Motor neuron (in vitro differentiated cells): ENCODE data around the gene FARSA. TPM values are rescaled to one million over a fixed set of nuclear protein-coding genes. Genes with fewer than 3 reads are reported as not detected.
"Not testable (repeated sequence)": the region's sequence is repeated elsewhere in the genome, so short reads cannot be mapped to it uniquely, and the experiment has no call there.

Experiments used
- ATAC-seq, 8 experiments: fragments of 200-7000 bp; cut with Tn5 transposase; replicated peaks in 6 of 8; 2 replicates each; pipeline ENCODE4 v1.8.0; 2021; ENCODE audit warnings: mild to moderate bottlenecking in 8 of 8, moderate library complexity in 8 of 8
- H3K27ac ChIP-seq, 2 donors: fragments of 250-450 bp; sonication (Bioruptor Pico); 2 replicates each; pipeline ENCODE4 v1.9.0; 2021; ENCODE audit warnings: antibody characterized with exemption in 2 of 2, mild to moderate bottlenecking in 2 of 2, moderate library complexity in 1 of 2
- H3K4me1 ChIP-seq, 2 donors: fragments of 250-450 bp; sonication (Bioruptor Pico); replicated peaks in 1 of 2; 2 replicates each; pipeline ENCODE4 v1.6.1; 2021; ENCODE audit warnings: antibody characterized with exemption in 2 of 2, mild to moderate bottlenecking in 2 of 2, moderate library complexity in 1 of 2
- H3K4me3 ChIP-seq, 5 donors: fragments of 250-450 bp; sonication (Bioruptor Pico); 2 replicates each; pipeline ENCODE4 v1.9.0; 2021; ENCODE audit warnings: antibody characterized with exemption in 5 of 5, mild to moderate bottlenecking in 5 of 5, moderate library complexity in 4 of 5
- WGBS, 10 experiments: fragments of 450-650 bp; shearing (Covaris generic); methylation state at CpG; one replicate each; pipeline ENCODE4 v1.0.0; 2022; 5-methylcytosine and 5-hydroxymethylcytosine counted together
- in situ Hi-C, 9 experiments: fragments of 400-800 bp; cut with MboI; loops; one replicate each; pipeline ENCODE4 v1.15.0; 2021; ENCODE audit warnings: low sequenced_read_pairs in 9 of 9, low pct_unique_long_range_greater_than_20kb in 2 of 9; ENCODE audit not compliant: unreplicated experiment in 9 of 9
- total RNA-seq, 8 experiments: library from RNA; unstranded; fragments of 300-600 nt; gene quantifications; 2 replicates each; pipeline versions ENCODE4 v1.2.3 to v1.2.4, GENCODE V29; 2022

Gene FARSA
- total RNA-seq, 8 experiments from 2014 or later: 49.5 to 112 (median 74.9) TPM

- WGBS, 10 experiments: 10 to 100% (median 100%) methylated on average over 1 to 3 of the region's 3 CpGs; no CpG with 5 or more reads in 5 of the 10 experiments
- Histone ChIP-seq H3K4me3 (no peak overlapping the region), H3K27ac (no peak overlapping the region), H3K4me1 (no peaks in the 10 kb centered on the region)
- in situ Hi-C loops: no loop called here
- ATAC-seq: no peak
Observed at GRCh38 chr19:12921047-12921446, 12.5 kb downstream of the FARSA start.

- Histone ChIP-seq H3K4me1 (peaks cover 4 to 8% of the 10 kb centered on the region in 2 donors), H3K27ac (no peak overlapping the region), H3K4me3 (no peak overlapping the region)
- WGBS, 10 experiments: 80 to 100% (median 85%) methylated on average over 3 to 5 of the region's 14 CpGs; no CpG with 5 or more reads in 5 of the 10 experiments
- in situ Hi-C loops: no loop called here
- no peak for ATAC-seq
Observed at GRCh38 chr19:12918253-12918652, 15.3 kb downstream of the FARSA start.

GRCh38 chr19:12915860-12916259 is 17.7 kb downstream of the FARSA start:
- H3K27ac ChIP-seq, ATAC-seq, H3K4me3 ChIP-seq, in situ Hi-C loops: not testable (repeated sequence)
- WGBS, 10 experiments: 29 to 90% (median 75%) methylated on average over 1 to 2 of the region's 4 CpGs; no CpG with 5 or more reads in 7 of the 10 experiments
- H3K4me1 ChIP-seq: peaks cover 15 to 20% of the 10 kb centered on the region in 2 donors

- Histone ChIP-seq H3K4me1 (peaks cover 15 to 25% of the 10 kb centered on the region in 2 donors), H3K4me3 (no peak overlapping the region), H3K27ac (peak overlapping the region in 1 of 2 donors; percentile 61)
- ATAC-seq: peak in 2 of 8 experiments; percentile 11 to 15
- in situ Hi-C loops: no loop called here
- WGBS, 10 experiments: 20 to 100% (median 80%) methylated on average over 1 to 7 of the region's 12 CpGs; no CpG with 5 or more reads in 2 of the 10 experiments
Observed at GRCh38 chr19:12913851-12914690, 19.4 kb downstream of the FARSA start.

GRCh38 chr19:12913011-12913561 is 20.4 kb downstream of the FARSA start:
- in situ Hi-C loops: no loop called here
- Histone ChIP-seq H3K27ac (peak overlapping the region in 1 of 2 donors; percentile 61), H3K4me1 (peaks cover 17 to 33% of the 10 kb centered on the region in 2 donors), H3K4me3 (no peak overlapping the region)
- 0 to 31% (median 10%) methylated on average over 1 to 18 of the region's 22 CpGs; no CpG with 5 or more reads in 2 of the 10 experiments for WGBS, 10 experiments
- peak; percentile 80 to 89 (median 85) for ATAC-seq

- H3K4me1 ChIP-seq: peaks cover 17 to 33% of the 10 kb centered on the region in 2 donors
- peak overlapping the region in 1 of 2 donors; percentile 61 for H3K27ac ChIP-seq
- peak in 6 of 8 experiments; percentile 9 to 58 (median 50) for ATAC-seq
- 0 to 60% (median 33%) methylated on average over 1 to 4 of the region's 4 CpGs; no CpG with 5 or more reads in 1 of the 10 experiments for WGBS, 10 experiments
- in situ Hi-C loops: no loop called here
- no peak overlapping the region for H3K4me3 ChIP-seq
Observed at GRCh38 chr19:12912571-12912970, 20.9 kb downstream of the FARSA start.

GRCh38 chr19:12907166-12907565 is 26.3 kb downstream of the FARSA start:
- ATAC-seq: no peak
- 40 to 100% (median 80%) methylated on average over 1 to 2 of the region's 9 CpGs; no CpG with 5 or more reads in 5 of the 10 experiments for WGBS, 10 experiments
- Histone ChIP-seq H3K4me3 (no peak overlapping the region), H3K4me1 (peaks cover 3 to 14% of the 10 kb centered on the region in 2 donors), H3K27ac (no peak overlapping the region)
- in situ Hi-C loops: no loop called here

GRCh38 chr19:12899891-12900518 is 33.5 kb downstream of the FARSA start:
- Histone ChIP-seq H3K27ac (no peak overlapping the region), H3K4me3 (no peak overlapping the region), H3K4me1 (no peaks in the 10 kb centered on the region)
- in situ Hi-C loops: no loop called here
- 50 to 100% (median 93%) methylated on average over 1 to 6 of the region's 10 CpGs; no CpG with 5 or more reads in 3 of the 10 experiments for WGBS, 10 experiments
- ATAC-seq: peak in 1 of 8 experiments; percentile 58

- Histone ChIP-seq H3K27ac (no peak overlapping the region), H3K4me3 (no peak overlapping the region), H3K4me1 (peaks cover 2 to 5% of the 10 kb centered on the region in 2 donors)
- no peak for ATAC-seq
- 80 to 100% (median 94%) methylated on average over 1 to 7 of the region's 17 CpGs; no CpG with 5 or more reads in 6 of the 10 experiments for WGBS, 10 experiments
- in situ Hi-C loops: no loop called here
Observed at GRCh38 chr19:12896460-12896859, 37.1 kb downstream of the FARSA start.

- Histone ChIP-seq H3K4me3 (no peak overlapping the region), H3K27ac (no peak overlapping the region), H3K4me1 (peaks cover 2 to 5% of the 10 kb centered on the region in 2 donors)
- in situ Hi-C loops: no loop called here
- WGBS, 10 experiments: 83 to 100% (median 90%) methylated on average over 1 to 2 of the region's 5 CpGs; no CpG with 5 or more reads in 7 of the 10 experiments
- ATAC-seq: no peak
Observed at GRCh38 chr19:12893582-12893981, 39.9 kb downstream of the FARSA start.

- in situ Hi-C loops: no loop called here
Observed at GRCh38 chr19:12891553-12892021, 41.9 kb downstream of the FARSA start.

GRCh38 chr19:12890787-12891552 is 42.5 kb downstream of the FARSA start, which contains the start of gene GCDH:
Gene GCDH (plus strand): TSS chr19:12891160. CDS start chr19:12891305, 145 bp downstream.
- H3K27ac ChIP-seq: no peak within 1 kb of the TSS
- H3K4me3 ChIP-seq: peak within 1 kb of the TSS; percentile 78 to 87 (median 85)
- ATAC-seq: peak; percentile 95 to 98 (median 97)
- WGBS, 10 experiments: 0 to 2% (median 0%) methylated on average over 2 to 13 of the region's 49 CpGs; no CpG with 5 or more reads in 4 of the 10 experiments
- in situ Hi-C loops: no loop called here
- H3K4me1 ChIP-seq: peaks cover 2 to 5% of the 10 kb centered on the region in 2 donors

More at GRCh38 chr19:12891553-12892021, 41.9 kb downstream of the FARSA start:
- no peak for ATAC-seq
- Histone ChIP-seq H3K4me1 (peaks cover 2 to 5% of the 10 kb centered on the region in 2 donors), H3K27ac (no peak overlapping the region), H3K4me3 (peak overlapping the region; percentile 78 to 87 (median 85))
- WGBS, 10 experiments: 0 to 20% (median 5%) methylated on average over 1 to 11 of the region's 26 CpGs; no CpG with 5 or more reads in 4 of the 10 experiments
